Measurements from ENCODE around the gene ZC3H14.

DNA sequence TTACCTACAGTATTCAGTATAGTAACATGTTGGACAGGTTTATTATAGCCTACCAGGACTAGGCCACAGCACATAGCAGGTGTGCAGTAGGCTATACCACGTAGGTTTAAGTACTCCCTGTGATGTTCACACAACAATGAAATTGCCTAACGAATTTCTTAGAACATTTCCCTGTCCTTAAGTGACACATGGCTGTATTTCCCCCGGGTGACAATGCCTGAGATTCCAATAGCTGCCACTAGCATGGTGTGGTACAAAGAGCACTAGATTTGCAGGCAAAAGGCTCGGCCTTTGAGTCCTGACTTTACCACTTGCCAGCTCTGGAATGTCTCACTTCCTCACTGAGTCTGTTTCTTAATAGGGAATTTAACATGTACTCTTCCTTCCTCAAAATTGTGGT is 27.7 kb upstream of the ZC3H14 start:
- TF ChIP-seq EZH2phosphoT487 (IDR thresholded peaks at IDR 0.05) (no peak), EZH2 (IDR thresholded peaks at IDR 0.05) (no peak)
- TF ChIP-seq, protein P1, sequence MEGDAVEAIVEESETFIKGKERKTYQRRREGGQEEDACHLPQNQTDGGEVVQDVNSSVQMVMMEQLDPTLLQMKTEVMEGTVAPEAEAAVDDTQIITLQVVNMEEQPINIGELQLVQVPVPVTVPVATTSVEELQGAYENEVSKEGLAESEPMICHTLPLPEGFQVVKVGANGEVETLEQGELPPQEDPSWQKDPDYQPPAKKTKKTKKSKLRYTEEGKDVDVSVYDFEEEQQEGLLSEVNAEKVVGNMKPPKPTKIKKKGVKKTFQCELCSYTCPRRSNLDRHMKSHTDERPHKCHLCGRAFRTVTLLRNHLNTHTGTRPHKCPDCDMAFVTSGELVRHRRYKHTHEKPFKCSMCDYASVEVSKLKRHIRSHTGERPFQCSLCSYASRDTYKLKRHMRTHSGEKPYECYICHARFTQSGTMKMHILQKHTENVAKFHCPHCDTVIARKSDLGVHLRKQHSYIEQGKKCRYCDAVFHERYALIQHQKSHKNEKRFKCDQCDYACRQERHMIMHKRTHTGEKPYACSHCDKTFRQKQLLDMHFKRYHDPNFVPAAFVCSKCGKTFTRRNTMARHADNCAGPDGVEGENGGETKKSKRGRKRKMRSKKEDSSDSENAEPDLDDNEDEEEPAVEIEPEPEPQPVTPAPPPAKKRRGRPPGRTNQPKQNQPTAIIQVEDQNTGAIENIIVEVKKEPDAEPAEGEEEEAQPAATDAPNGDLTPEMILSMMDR (IDR thresholded peaks at IDR 0.05): peak; percentile 27

Data from neural progenitor cell (in vitro differentiated cells).